ENCODE data around the gene SHROOM3. TPM values are rescaled to one million over a fixed set of nuclear protein-coding genes. Genes with fewer than 3 reads are reported as not detected.

The SHROOM3 gene
- total and polyA plus RNA-seq, 2 experiments from 2014 or later = 11.3 to 73.5 TPM

GRCh38 chr4:76738086-76738931 lies 303.3 kb downstream of the SHROOM3 start:
- no peak for TF ChIP-seq NANOG (IDR thresholded peaks at IDR 0.05; ENCODE audit: borderline replicate concordance)
- TF ChIP-seq CTCF (conservative IDR thresholded peaks at IDR 0.05; ENCODE audit: low read depth in 2 of 2) = no peak
- no peak for TF ChIP-seq ZNF331 (CRISPR knock-in tag; IDR thresholded peaks at IDR 0.05; ENCODE audit: low read depth)
- TF ChIP-seq STAT1 (IDR thresholded peaks at IDR 0.05; ENCODE audit: unreplicated experiment) = no peak
- no peak for TF ChIP-seq JUNB (IDR thresholded peaks at IDR 0.05; ENCODE audit: unreplicated experiment)
- TF ChIP-seq CREB1 (CRISPR knock-in tag; IDR thresholded peaks at IDR 0.05; ENCODE audit: low read depth) = no peak
- no peak for TF ChIP-seq ZNF462 (CRISPR knock-in tag; IDR thresholded peaks at IDR 0.05)
- no peak for TF ChIP-seq EZH2phosphoT487 (IDR thresholded peaks at IDR 0.05; ENCODE audit: unreplicated experiment)
- TF ChIP-seq ETS1 (IDR thresholded peaks at IDR 0.05) = no peak
- TF ChIP-seq REST (IDR thresholded peaks at IDR 0.05; ENCODE audit: unreplicated experiment) = no peak
- TF ChIP-seq ZNF114 (CRISPR knock-in tag; IDR thresholded peaks at IDR 0.05) = no peak
- TF ChIP-seq POLR2AphosphoS5 (IDR thresholded peaks at IDR 0.05; ENCODE audit: low read depth) = no peak
- Histone ChIP-seq H3K9me2 (ENCODE audit: insufficient read depth) (no peaks in the 10 kb centered on the region), H3F3A (replicated peaks; ENCODE audit: low read depth) (no peaks in the 10 kb centered on the region), H4K20me1 (replicated peaks; ENCODE audit: insufficient read depth) (peaks cover 4% of the 10 kb centered on the region; the same call in 1 of the 2 replicates), H3K4me3 (no peak overlapping the region), H2AFZ (no peak overlapping the region), H3K4me2 (no peak overlapping the region), H3K4me1 (ENCODE audit: insufficient read depth) (no peaks in the 10 kb centered on the region), H3K27ac (ENCODE audit: low read depth) (0 out of 2 replicates have a peak overlapping the region, but pooled peaks have one; percentile 32), H3K27me3 (ENCODE audit: insufficient read depth) (no peaks in the 10 kb centered on the region), H3K36me3 (ENCODE audit: insufficient read depth) (peaks cover 6% of the 10 kb centered on the region), H3K79me2 (replicated peaks; ENCODE audit: insufficient read depth) (peaks cover 16% of the 10 kb centered on the region; the same call in 1 of the 2 replicates)
- peaks cover 13% of the 10 kb centered on the region for H3K4me1 Mint-ChIP-seq
- peak overlapping the region; percentile 26 for H3K27ac Mint-ChIP-seq
- DNase-seq (ENCODE audit: low spot score) (no peak), ATAC-seq (no peak)
- peaks cover 32% of the 10 kb centered on the region for H3K36me3 Mint-ChIP-seq (ENCODE audit: low read depth)
- no peak overlapping the region for H3K4me3 Mint-ChIP-seq
- no peaks in the 10 kb centered on the region for H3K9me3 Mint-ChIP-seq
- no peaks in the 10 kb centered on the region for H3K27me3 Mint-ChIP-seq (ENCODE audit: insufficient read depth, low read depth, poor library complexity)

Measured in GM23338 (cell line).